MM.1S (cell line): ENCODE measurements around the gene CPAMD8.

Experiments
- DNase-seq: peaks from one replicate; pipeline ENCODE4 v3.0.0-alpha.2; 2015
- H2AFZ ChIP-seq: fragments of 300-600 bp; sonication (generic); 2 replicates; pipeline ENCODE4 v1.6.0; 2016; ENCODE audit warnings: antibody characterized with exemption, low read length
- H3F3A ChIP-seq: fragments of 300-600 bp; sonication (generic); 2 replicates; pipeline ENCODE4 v1.6.1; 2016; ENCODE audit warnings: mild to moderate bottlenecking, antibody characterized with exemption, low read length, moderate library complexity, mixed read lengths; ENCODE audit not compliant: insufficient read depth
- H3K27ac ChIP-seq: fragments of 300-600 bp; sonication (generic); 2 replicates; pipeline ENCODE4 v1.5.1; 2016; ENCODE audit warnings: mild to moderate bottlenecking, low read length
- H3K27me3 ChIP-seq: fragments of 300-600 bp; sonication (generic); replicated peaks from 2 replicates; pipeline ENCODE4 v1.6.0; 2016; ENCODE audit warnings: low read length; ENCODE audit not compliant: insufficient read depth
- H3K36me3 ChIP-seq: fragments of 300-600 bp; sonication (generic); replicated peaks from 2 replicates; pipeline ENCODE4 v1.6.1; 2016; ENCODE audit warnings: mild to moderate bottlenecking, low read length, mixed read lengths; ENCODE audit not compliant: insufficient read depth
- H3K4me1 ChIP-seq: fragments of 300-600 bp; sonication (generic); 2 replicates; pipeline ENCODE4 v1.6.1; 2016; ENCODE audit warnings: low read length, mixed read lengths
- H3K4me2 ChIP-seq: fragments of 300-600 bp; sonication (generic); 2 replicates; pipeline ENCODE4 v1.6.0; 2016; ENCODE audit warnings: low read depth, low read length
- H3K4me3 ChIP-seq: fragments of 300-600 bp; sonication (generic); 2 replicates; pipeline ENCODE4 v1.5.1; 2016; ENCODE audit warnings: low read length, mixed read lengths
- H3K79me2 ChIP-seq: fragments of 300-600 bp; sonication (generic); 2 replicates; pipeline ENCODE4 v1.6.1; 2016; ENCODE audit warnings: mixed run types, low read length, mixed read lengths
- H3K9ac ChIP-seq: fragments of 300-600 bp; sonication (generic); 2 replicates; pipeline ENCODE4 v1.6.1; 2016; ENCODE audit warnings: low read length, mixed read lengths
- H3K9me2 ChIP-seq: fragments of 300-600 bp; sonication (generic); replicated peaks from 2 replicates; pipeline ENCODE4 v1.6.1; 2016; ENCODE audit warnings: mild to moderate bottlenecking, low read length, mixed read lengths; ENCODE audit not compliant: insufficient read depth
- H3K9me3 ChIP-seq: fragments of 300-600 bp; sonication (generic); replicated peaks from 2 replicates; pipeline ENCODE4 v1.6.1; 2016; ENCODE audit warnings: mild to moderate bottlenecking, low read length, mixed read lengths; ENCODE audit not compliant: insufficient read depth
- H4K20me1 ChIP-seq: fragments of 300-600 bp; sonication (generic); 2 replicates; pipeline ENCODE4 v1.6.1; 2016; ENCODE audit warnings: mild to moderate bottlenecking, low read length, moderate library complexity, mixed read lengths; ENCODE audit not compliant: insufficient read depth
- CTCF ChIP-seq: fragments of 300-600 bp; sonication (generic); IDR thresholded peaks from 2 replicates; pipeline ENCODE4 v1.5.1; 2016; ENCODE audit warnings: antibody characterized with exemption, low read length, mixed read lengths
- EZH2 ChIP-seq: fragments of 300-600 bp; sonication (generic); optimal IDR thresholded peaks from 2 replicates; pipeline ENCODE3; 2017; ENCODE audit warnings: low read depth, mild to moderate bottlenecking, antibody characterized with exemption, low read length, mixed read lengths
- EZH2phosphoT487 ChIP-seq: fragments of 300-600 bp; sonication (generic); IDR thresholded peaks from 2 replicates; pipeline ENCODE4 v1.6.1; 2018; ENCODE audit warnings: antibody characterized with exemption, low read length

The CPAMD8 gene

DNA sequence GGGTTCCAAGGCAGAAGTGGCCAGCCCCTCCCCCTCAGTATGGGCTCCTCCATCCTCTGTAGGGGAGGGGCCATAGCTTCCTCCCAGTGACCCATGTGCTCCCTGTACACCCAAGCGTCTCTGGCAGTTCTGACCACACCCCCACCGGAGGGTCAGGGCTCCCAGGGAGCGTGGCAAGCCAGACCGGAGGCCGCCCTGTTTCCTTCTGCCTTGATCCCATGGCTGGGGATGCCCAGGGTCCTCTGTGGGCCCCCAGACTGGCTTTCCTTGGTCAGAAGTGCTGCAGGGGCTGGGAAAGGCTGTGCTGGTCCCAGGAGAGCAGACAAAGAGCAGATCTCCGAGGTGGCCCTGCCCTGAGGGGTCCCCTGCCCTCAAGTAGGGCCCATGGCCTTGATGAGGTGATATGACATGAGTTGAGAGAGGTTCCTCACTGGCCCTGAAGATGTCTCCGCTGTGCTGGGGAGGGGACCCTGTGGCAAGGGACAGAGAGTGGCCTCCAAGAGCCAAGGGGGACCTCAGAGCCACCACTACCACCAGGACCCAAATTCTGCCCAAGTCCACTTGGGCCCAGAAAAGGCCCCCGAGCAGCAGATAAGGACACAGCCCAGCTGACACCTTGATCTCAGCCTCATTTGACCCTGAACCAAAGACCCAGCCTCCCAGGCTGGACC is 145.6 kb downstream of the CPAMD8 start:
- H3K4me1 ChIP-seq, result peaks cover 26% of the 10 kb centered on the region

GRCh38 chr19:16878181-16878965 is 148.2 kb downstream of the CPAMD8 start:
- H4K20me1 ChIP-seq, result no peaks in the 10 kb centered on the region
- no peak overlapping the region for H2AFZ ChIP-seq
- peaks cover 20% of the 10 kb centered on the region for H3K4me1 ChIP-seq
- no peaks in the 10 kb centered on the region for H3K27me3 ChIP-seq
- no peak for TF ChIP-seq EZH2
- TF ChIP-seq CTCF, result no peak
- no peak for TF ChIP-seq EZH2phosphoT487
- no peak overlapping the region for H3K4me2 ChIP-seq
- 0 out of 2 replicates have a peak, but pooled peaks cover 3% of the 10 kb centered on the region for H3K79me2 ChIP-seq
- H3K27ac ChIP-seq, result no peak overlapping the region
- H3K9ac ChIP-seq, result no peak overlapping the region
- H3K36me3 ChIP-seq, result no peaks in the 10 kb centered on the region
- H3F3A ChIP-seq, result peaks cover 2% of the 10 kb centered on the region; the same call in 1 of the 2 replicates
- no peak for DNase-seq
- H3K9me2 ChIP-seq, result no peaks in the 10 kb centered on the region
- no peaks in the 10 kb centered on the region for H3K9me3 ChIP-seq
- H3K4me3 ChIP-seq, result no peak overlapping the region

More for the DNA sequence above, 145.6 kb downstream of the CPAMD8 start:
- H3K27me3 ChIP-seq, result no peaks in the 10 kb centered on the region
- no peak overlapping the region for H3K9ac ChIP-seq
- peaks cover 7% of the 10 kb centered on the region; the same call in 1 of the 2 replicates for H3F3A ChIP-seq
- no peak overlapping the region for H3K4me2 ChIP-seq
- no peaks in the 10 kb centered on the region for H4K20me1 ChIP-seq
- no peak overlapping the region for H3K4me3 ChIP-seq
- H3K27ac ChIP-seq, result no peak overlapping the region
- TF ChIP-seq CTCF (no peak), EZH2phosphoT487 (no peak), EZH2 (no peak)
- no peak overlapping the region for H2AFZ ChIP-seq
- no peaks in the 10 kb centered on the region for H3K36me3 ChIP-seq
- no peaks in the 10 kb centered on the region for H3K79me2 ChIP-seq
- DNase-seq, result no peak
- no peaks in the 10 kb centered on the region for H3K9me2 ChIP-seq
- H3K9me3 ChIP-seq, result no peaks in the 10 kb centered on the region

DNA sequence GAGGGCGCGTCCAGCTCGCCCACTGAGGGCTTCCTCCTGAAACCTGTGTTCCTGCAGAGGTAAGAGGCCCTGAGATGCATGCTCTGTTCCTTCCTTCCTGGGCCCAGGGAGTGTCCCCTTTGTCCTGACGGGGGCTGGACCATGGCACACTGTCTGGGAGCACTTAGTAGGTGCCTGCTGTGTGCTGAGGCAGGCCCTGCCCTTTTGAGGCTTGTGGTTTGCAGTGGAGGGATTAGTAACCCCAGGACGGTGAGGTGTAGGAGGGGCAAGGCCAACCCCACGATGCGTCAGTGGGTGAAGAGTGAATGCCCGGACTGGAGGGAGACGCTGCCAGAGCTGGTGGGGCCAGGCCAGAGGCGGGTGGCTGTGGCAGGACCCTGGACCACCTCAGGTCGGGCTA is 149.0 kb downstream of the CPAMD8 start:
- no peaks in the 10 kb centered on the region for H4K20me1 ChIP-seq

More for the DNA sequence above, 149.0 kb downstream of the CPAMD8 start:
- H3K9ac ChIP-seq, result no peak overlapping the region
- no peaks in the 10 kb centered on the region for H3K9me3 ChIP-seq
- H3K36me3 ChIP-seq, result no peaks in the 10 kb centered on the region
- no peak overlapping the region for H3K4me3 ChIP-seq
- H3K27me3 ChIP-seq, result no peaks in the 10 kb centered on the region
- H3K79me2 ChIP-seq, result 0 out of 2 replicates have a peak, but pooled peaks cover 3% of the 10 kb centered on the region
- H3K4me2 ChIP-seq, result no peak overlapping the region
- DNase-seq, result no peak
- H3K27ac ChIP-seq, result no peak overlapping the region
- no peaks in the 10 kb centered on the region for H3K9me2 ChIP-seq
- H2AFZ ChIP-seq, result no peak overlapping the region
- H3K4me1 ChIP-seq, result peaks cover 15% of the 10 kb centered on the region
- TF ChIP-seq EZH2phosphoT487 (no peak), CTCF (no peak), EZH2 (no peak)
- no peaks in the 10 kb centered on the region for H3F3A ChIP-seq
